SK-MEL-5 (cell line): Measurements from ENCODE around the gene PDLIM7. TPM values are rescaled to one million over a fixed set of nuclear protein-coding genes. Genes with fewer than 3 reads are reported as not detected.

Source experiments
- DNase-seq: peaks from one replicate; pipeline ENCODE4 v3.0.0-alpha.2; 2016; ENCODE audit warnings: low read depth, low spot score
- in situ Hi-C: cut with HindIII; loops from 2 replicates; pipeline ENCODE4 v1.10.0; 2016; ENCODE audit warnings: low sequenced_read_pairs, high pct_unique_total_duplicates, low pct_unique_long_range_greater_than_20kb
- total RNA-seq: library from RNA; depleted of rRNA; stranded (reverse); fragments of >200 nt; shearing (Covaris generic); gene quantifications from 2 replicates; pipeline ENCODE4 v1.2.3, GENCODE V29; 2014

PDLIM7 gene
- total RNA-seq, 1 experiment from 2014 or later = 15.8 TPM

- no peak for DNase-seq
- in situ Hi-C loops = no loop called here
Observed at GRCh38 chr5:177444106-177445051, 53.0 kb downstream of the PDLIM7 start.

- in situ Hi-C loops = no loop called here
- DNase-seq = no peak
Observed at GRCh38 chr5:177443144-177443983, 54.0 kb downstream of the PDLIM7 start.

- in situ Hi-C loops = no loop called here
- DNase-seq = no peak
Observed at GRCh38 chr5:177442066-177442826, 55.2 kb downstream of the PDLIM7 start.

DNA sequence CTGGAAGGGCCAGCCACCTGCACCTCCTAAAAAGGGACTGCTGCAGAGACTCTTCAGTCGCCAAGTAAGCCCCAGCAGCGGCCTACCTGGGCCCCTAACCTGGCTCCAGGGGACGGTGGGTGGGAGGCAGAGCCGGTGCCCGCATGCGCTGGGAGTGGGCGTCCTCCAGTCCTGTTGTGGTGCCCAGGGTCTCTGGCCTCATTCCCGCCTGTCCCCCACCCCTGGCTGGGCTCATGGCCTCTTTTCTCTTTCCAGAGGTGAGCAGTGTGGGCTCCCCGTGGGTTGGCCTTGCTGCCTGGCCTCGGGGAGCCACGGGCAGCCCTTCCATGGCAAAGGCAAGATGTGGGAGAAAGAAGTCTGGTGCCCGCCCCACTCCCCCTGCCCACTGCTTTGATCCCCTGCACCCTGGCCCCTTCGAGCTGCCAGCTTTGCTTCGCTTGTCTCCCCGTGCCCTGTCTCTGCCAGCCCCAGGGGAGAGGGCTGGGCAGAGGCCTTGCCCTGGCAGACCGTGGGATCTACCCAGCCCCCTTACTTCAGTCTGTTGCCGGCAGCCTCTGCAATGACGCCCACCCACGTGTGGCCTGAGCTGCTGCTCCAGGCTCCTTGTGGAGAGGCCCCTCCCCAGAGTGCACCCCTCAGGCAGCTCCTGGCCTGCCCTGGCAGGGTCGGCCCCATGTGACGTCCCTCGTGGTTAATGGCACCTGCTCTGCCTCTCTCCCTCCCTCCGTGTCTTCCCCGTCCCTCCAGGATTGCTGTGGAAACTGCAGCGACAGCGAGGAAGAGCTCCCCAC is 56.2 kb downstream of the PDLIM7 start:
- no peak for DNase-seq
- in situ Hi-C loops = no loop called here

DNA sequence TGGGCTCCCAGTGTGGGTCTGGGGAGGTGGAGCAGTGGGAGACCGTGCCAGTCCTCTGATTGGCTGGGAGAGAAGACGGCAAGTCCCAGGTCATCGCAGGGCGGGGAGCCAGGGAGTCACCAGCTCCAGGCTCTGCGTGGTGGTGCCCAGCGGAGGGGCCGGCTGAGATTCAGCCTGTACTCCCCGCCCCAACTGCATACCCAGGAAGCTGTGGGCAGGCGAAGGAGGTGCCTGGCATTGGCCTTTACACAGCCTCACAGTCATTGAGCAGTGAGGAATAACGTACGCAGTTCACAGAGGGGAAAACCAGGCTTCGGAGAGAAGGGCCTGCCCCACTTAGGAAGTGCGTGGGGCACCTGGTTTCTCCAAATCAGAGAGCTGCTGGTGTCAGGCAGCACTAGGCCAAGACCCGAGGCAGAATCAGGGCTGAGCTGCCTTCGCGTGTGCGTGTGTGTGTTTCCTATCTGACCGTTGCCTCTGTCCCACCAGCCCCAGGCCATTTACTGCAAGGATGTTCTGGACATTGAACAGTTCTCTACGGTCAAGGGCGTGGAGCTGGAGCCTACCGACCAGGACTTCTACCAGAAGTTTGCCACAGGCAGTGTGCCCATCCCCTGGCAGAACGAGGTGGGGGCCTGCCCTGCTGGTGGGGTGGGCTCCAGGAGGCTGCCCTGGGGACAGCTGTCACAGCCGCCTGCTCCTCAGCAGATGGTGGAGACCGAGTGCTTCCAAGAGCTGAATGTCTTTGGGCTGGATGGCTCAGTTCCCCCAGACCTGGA is 57.0 kb downstream of the PDLIM7 start:
- in situ Hi-C loops = no loop called here
- no peak for DNase-seq

GRCh38 chr5:177439518-177440053 is 57.8 kb downstream of the PDLIM7 start:
- in situ Hi-C loops = no loop called here

GRCh38 chr5:177438468-177438867 is 58.9 kb downstream of the PDLIM7 start:
- DNase-seq = no peak
- in situ Hi-C loops = no loop called here

More at GRCh38 chr5:177439518-177440053, 57.8 kb downstream of the PDLIM7 start:
- no peak for DNase-seq

DNA sequence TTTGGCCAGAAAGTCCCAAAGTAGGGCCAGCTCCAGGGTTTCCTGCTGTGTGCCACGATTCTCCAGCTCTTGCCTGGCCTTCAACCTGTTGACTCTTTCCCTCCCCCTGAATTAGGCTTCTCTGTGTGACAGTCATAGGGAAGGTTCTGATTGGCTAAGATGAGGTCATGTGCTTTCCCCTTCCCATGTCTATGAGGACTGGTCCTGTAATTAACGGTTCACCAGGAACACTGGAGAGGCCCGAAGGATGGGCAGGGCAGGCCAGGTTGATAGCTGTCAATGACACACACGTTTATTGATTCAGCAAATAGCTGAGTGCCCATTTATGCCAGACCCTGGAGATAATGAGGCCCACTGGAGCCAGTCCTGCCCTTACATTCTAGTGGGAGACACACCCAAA is 59.8 kb downstream of the PDLIM7 start:
- peak; percentile 40 for DNase-seq
- in situ Hi-C loops = no loop called here

DNA sequence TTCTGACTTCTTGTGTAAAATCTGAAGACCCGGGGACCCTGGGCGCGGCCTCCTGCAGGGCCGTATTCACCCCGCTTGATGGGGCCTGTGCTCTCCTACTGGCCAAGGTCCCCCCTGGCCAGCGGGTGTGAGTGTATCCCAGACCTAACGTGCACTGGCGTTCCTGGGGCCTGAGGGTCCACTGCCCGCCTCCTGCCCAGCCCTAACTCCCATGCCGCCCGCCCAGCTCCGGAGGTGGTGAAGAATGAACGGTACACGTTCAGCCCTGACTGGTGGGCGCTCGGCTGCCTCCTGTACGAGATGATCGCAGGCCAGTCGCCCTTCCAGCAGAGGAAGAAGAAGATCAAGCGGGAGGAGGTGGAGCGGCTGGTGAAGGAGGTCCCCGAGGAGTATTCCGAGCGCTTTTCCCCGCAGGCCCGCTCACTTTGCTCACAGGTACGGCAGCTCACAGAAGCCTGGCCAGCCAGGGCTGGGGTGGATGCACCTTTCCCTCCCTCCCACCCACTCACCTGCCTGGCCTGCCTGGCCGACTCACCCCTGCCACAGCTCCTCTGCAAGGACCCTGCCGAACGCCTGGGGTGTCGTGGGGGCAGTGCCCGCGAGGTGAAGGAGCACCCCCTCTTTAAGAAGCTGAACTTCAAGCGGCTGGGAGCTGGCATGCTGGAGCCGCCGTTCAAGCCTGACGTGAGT is 61.4 kb downstream of the PDLIM7 start:
- no peak for DNase-seq
- in situ Hi-C loops = no loop called here

- DNase-seq = no peak
- in situ Hi-C loops = no loop called here
Observed at GRCh38 chr5:177434942-177435738, 62.3 kb downstream of the PDLIM7 start.

GRCh38 chr5:177434437-177434836 is 63.0 kb downstream of the PDLIM7 start:
- in situ Hi-C loops = no loop called here

DNA sequence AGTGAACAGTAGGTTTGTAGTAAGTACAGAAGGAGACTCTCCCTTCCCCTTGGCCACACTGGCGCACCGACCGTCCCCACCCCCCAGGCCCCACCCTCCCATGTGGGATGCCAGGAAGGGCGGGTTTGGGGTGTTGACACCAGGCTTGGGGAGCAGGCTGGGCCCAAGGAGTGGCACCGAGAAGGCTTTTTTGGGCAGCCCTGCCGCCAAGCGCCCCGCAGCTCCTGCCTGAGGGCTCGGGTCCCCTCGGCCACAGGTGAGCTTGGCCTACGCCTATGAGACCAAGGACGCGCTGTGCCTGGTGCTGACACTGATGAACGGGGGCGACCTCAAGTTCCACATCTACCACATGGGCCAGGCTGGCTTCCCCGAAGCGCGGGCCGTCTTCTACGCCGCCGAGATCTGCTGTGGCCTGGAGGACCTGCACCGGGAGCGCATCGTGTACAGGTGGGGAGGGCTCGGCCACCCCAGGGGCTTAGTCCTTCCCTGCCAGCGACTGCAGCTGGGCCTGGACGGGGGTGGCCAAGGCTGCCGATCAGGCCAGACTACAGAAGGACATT is 63.7 kb downstream of the PDLIM7 start:
- no peak for DNase-seq
- in situ Hi-C loops = no loop called here

More at GRCh38 chr5:177434437-177434836, 63.0 kb downstream of the PDLIM7 start:
- no peak for DNase-seq
